AG09309 (cell line): Measurements from ENCODE around the gene CD81.
"Not testable (repeated sequence)": the region's sequence is repeated elsewhere in the genome, so short reads cannot be mapped to it uniquely, and the experiment has no call there.

Source experiments
- DNase-seq: peaks from one replicate; pipeline ENCODE4 v3.0.0-alpha.2; 2010; ENCODE audit warnings: low read depth
- H3K4me3 ChIP-seq: 2 replicates; pipeline ENCODE4 v1.5.1; 2011; ENCODE audit warnings: mild to moderate bottlenecking, low read depth, low read length, moderate library complexity; ENCODE audit not compliant: control insufficient read depth
- CTCF ChIP-seq: IDR thresholded peaks from 2 replicates; pipeline ENCODE4 v1.5.1; 2011; ENCODE audit warnings: mild to moderate bottlenecking, low read depth, low read length, inconsistent platforms; ENCODE audit not compliant: insufficient read depth, control insufficient read depth; ENCODE audit errors: missing control alignments

Gene CD81

GRCh38 chr11:2359557-2359956 is 17.6 kb upstream of the CD81 start:
- no peak for DNase-seq
- no peak overlapping the region for H3K4me3 ChIP-seq
- TF ChIP-seq CTCF: no peak

- no peak for TF ChIP-seq CTCF
- H3K4me3 ChIP-seq: no peak overlapping the region
- DNase-seq: no peak
Observed at GRCh38 chr11:2360081-2360642, 16.9 kb upstream of the CD81 start.

- TF ChIP-seq CTCF: no peak
- DNase-seq: no peak
- H3K4me3 ChIP-seq: no peak overlapping the region
Observed at GRCh38 chr11:2361565-2361964, 15.5 kb upstream of the CD81 start.

GRCh38 chr11:2362414-2362813 is 14.7 kb upstream of the CD81 start:
- no peak for DNase-seq
- H3K4me3 ChIP-seq: no peak overlapping the region
- TF ChIP-seq CTCF: no peak

GRCh38 chr11:2363130-2363529 is 14.0 kb upstream of the CD81 start:
- no peak overlapping the region for H3K4me3 ChIP-seq
- TF ChIP-seq CTCF: no peak
- DNase-seq: no peak

GRCh38 chr11:2363577-2364370 is 13.3 kb upstream of the CD81 start:
- no peak for TF ChIP-seq CTCF
- no peak overlapping the region for H3K4me3 ChIP-seq
- DNase-seq: no peak

- DNase-seq, H3K4me3 ChIP-seq: not testable (repeated sequence)
Observed at GRCh38 chr11:2364386-2364785, 12.7 kb upstream of the CD81 start.
